ENCODE measurements around the gene ABHD16B. TPM values are rescaled to one million over a fixed set of nuclear protein-coding genes. Genes with fewer than 3 reads are reported as not detected.
A peak's percentile ranks its signal among the peaks of the same experiment; 100 is the strongest.

ABHD16B gene
- total RNA-seq, 4 donors from 2014 or later = not detected

- Histone ChIP-seq H3K4me3 (replicated peaks in 1 of 3) (peak overlapping the region; percentile 7 to 73 (median 70)), H3K27me3 (no peaks in the 10 kb centered on the region), H3K27ac (peak overlapping the region; percentile 33 to 53 (median 41)), H3K9me3 (no peaks in the 10 kb centered on the region), H3K4me1 (peaks cover 42 to 59% of the 10 kb centered on the region in 2 donors), H3K36me3 (no peaks in the 10 kb centered on the region)
- intact Hi-C loops (cut with DNase I) = loop anchor here (5.0 kb wide), 1 partner anchor 32 kb away; the partner anchor contains the start of gene ABHD16B
- no peak for TF ChIP-seq CTCF (IDR thresholded peaks at IDR 0.05)
- TF ChIP-seq POLR2A (IDR thresholded peaks at IDR 0.05) = no peak
- 4 to 5% methylated on average over 23 to 28 of the region's 99 CpGs for WGBS, 2 donors
- DNase-seq = peak in 1 of 2 donors; percentile 28
Measured at GRCh38 chr20:63829945-63830835, 31.1 kb upstream of the ABHD16B start.

GRCh38 chr20:63830841-63831588 is 30.3 kb upstream of the ABHD16B start, which contains the start of gene ZBTB46:
TSS of gene ZBTB46 (minus strand) at chr20:63831264. CDS start at chr20:63790757, 40,507 bp downstream.
- Histone ChIP-seq H3K36me3 (no peaks in the 10 kb centered on the region), H3K27me3 (no peaks in the 10 kb centered on the region), H3K4me1 (peaks cover 38 to 55% of the 10 kb centered on the region in 2 donors), H3K9me3 (no peaks in the 10 kb centered on the region), H3K4me3 (replicated peaks in 1 of 3) (peak within 1 kb of the TSS; percentile 7 to 73 (median 70)), H3K27ac (peak within 1 kb of the TSS; percentile 53 to 72 (median 53))
- WGBS, 2 donors = 0% methylated on average over 6 of the region's 147 CpGs; no CpG with 5 or more reads in 1 of the 2 donors
- peak; percentile 58 for DNase-seq
- TF ChIP-seq POLR2A (IDR thresholded peaks at IDR 0.05) (peak in 1 of 2 donors; percentile 34), CTCF (IDR thresholded peaks at IDR 0.05) (no peak)
- intact Hi-C loops (cut with DNase I) = no loop called here

GRCh38 chr20:63831646-63831992 is 29.7 kb upstream of the ABHD16B start:
- peak in 1 of 2 donors; percentile 22 for DNase-seq
- TF ChIP-seq POLR2A (IDR thresholded peaks at IDR 0.05) = no peak
- TF ChIP-seq CTCF (IDR thresholded peaks at IDR 0.05) = no peak
- Histone ChIP-seq H3K4me1 (peaks cover 35 to 53% of the 10 kb centered on the region in 2 donors), H3K36me3 (no peaks in the 10 kb centered on the region), H3K9me3 (no peaks in the 10 kb centered on the region), H3K27ac (peak overlapping the region; percentile 47 to 72 (median 53)), H3K27me3 (no peaks in the 10 kb centered on the region), H3K4me3 (replicated peaks in 1 of 3) (peak overlapping the region in 1 of 3 donors; percentile 56)
- intact Hi-C loops (cut with DNase I) = no loop called here
- no CpG with 5 or more reads among the region's 55 CpGs for WGBS, 2 donors

GRCh38 chr20:63831993-63832686 is 29.2 kb upstream of the ABHD16B start:
- TF ChIP-seq POLR2A (IDR thresholded peaks at IDR 0.05) = peak in 1 of 2 donors; percentile 24
- no peak for TF ChIP-seq CTCF (IDR thresholded peaks at IDR 0.05)
- Histone ChIP-seq H3K9me3 (no peaks in the 10 kb centered on the region), H3K27ac (peak overlapping the region; percentile 47 to 72 (median 53)), H3K27me3 (no peaks in the 10 kb centered on the region), H3K4me1 (peaks cover 38 to 58% of the 10 kb centered on the region in 2 donors), H3K36me3 (no peaks in the 10 kb centered on the region), H3K4me3 (replicated peaks in 1 of 3) (peak overlapping the region in 1 of 3 donors; percentile 56)
- 13 to 35% methylated on average over 18 to 21 of the region's 76 CpGs for WGBS, 2 donors
- intact Hi-C loops (cut with DNase I) = no loop called here
- DNase-seq = peak; percentile 51 to 56
